Heart left ventricle (tissue), 13 donors: ENCODE data around the gene MOXD1.

ENCODE experiments used
- CTCF ChIP-seq, 12 donors: fragments of 200-600 bp; sonication (generic) in 4 of 12; IDR thresholded peaks; one replicate each; pipeline versions ENCODE4 v1.5.0 to v1.8.0; 2018 to 2022; ENCODE audit warnings: antibody characterized with exemption in 12 of 12, mild to moderate bottlenecking in 5 of 12
- POLR2A ChIP-seq, 2 donors: fragments of 450-650 bp; IDR thresholded peaks; one replicate each; pipeline ENCODE4 v1.6.1; 2017; ENCODE audit warnings: antibody characterized with exemption in 2 of 2, mild to moderate bottlenecking in 2 of 2, moderate library complexity in 2 of 2
- donor health status: ischemic (EF 13 %, LVEDD 7.1; RV severe dilation, severe dysfunction).
- donor health status: DM: no; HTN: yes; CAD: no.
- donor health status: DM: no; HTN: no; CAD: no.
- donor health status: ischemic (EF 25% LVEDD 6.9; RV normal size, moderate dysfunction).
- donor health status: ischemic (EF 25% LVEDD 5.7; RV mildly dilated, moderate dysfunction).
- donor health status: ischemic (EF 35%, LVEDD 5.7; RV mildly dilated, moderate dysfunction).
- donor health status: nonischemic (EF 11% LVEDD 7.7; RV severe dilation, severe dysfunction).
- donor health status: DM: yes; HTN: yes; CAD: no.
- donor health status: PGD.
- donor health status: ischemic (EF 29% LVEDD 5.4; RV normal size, mild dysfunction).
- donor health status: nonischemic (EF 23%, LVEDD 6.1; RV moderate dilation, normal function).

GRCh38 chr6:132253211-132253610 is 148.1 kb downstream of the MOXD1 start:
- TF ChIP-seq POLR2A (IDR thresholded peaks at IDR 0.05) (no peak), CTCF (IDR thresholded peaks at IDR 0.05) (no peak)
